HCT116 (cell line): ENCODE measurements around the gene KIAA1549.

Experiments used
- CEBPB ChIP-seq: IDR thresholded peaks from 2 replicates; pipeline ENCODE4 v1.6.1; 2012; ENCODE audit warnings: low read depth
- CTCF ChIP-seq, 3 experiments: fragments of 200-600 bp in 1 of 3; sonication (generic) in 1 of 3; IDR thresholded peaks in 2 of 3; conservative IDR thresholded peaks in 1 of 3; 2 replicates each; pipeline ENCODE4 v1.5.1; 2012 to 2017; ENCODE audit warnings: low read depth in 2 of 3, low read length in 2 of 3, antibody characterized with exemption in 1 of 3, borderline replicate concordance in 1 of 3, control low read depth in 1 of 3, mild to moderate bottlenecking in 1 of 3, mixed read lengths in 1 of 3, mixed run types in 1 of 3, moderate library complexity in 1 of 3; ENCODE audit not compliant: insufficient read depth in 1 of 3
- EGR1 ChIP-seq: IDR thresholded peaks from 2 replicates; pipeline ENCODE4 v1.6.1; 2012; ENCODE audit warnings: low read depth
- EZH2 ChIP-seq: fragments of 200-600 bp; sonication (generic); IDR thresholded peaks from 2 replicates; pipeline ENCODE4 v1.6.1; 2017; ENCODE audit warnings: antibody characterized with exemption, mixed run types
- EZH2phosphoT487 ChIP-seq: fragments of 200-600 bp; IDR thresholded peaks from 2 replicates; pipeline ENCODE4 v1.6.1; 2018; ENCODE audit warnings: antibody characterized with exemption, borderline replicate concordance
- FOSL1 ChIP-seq: IDR thresholded peaks from 2 replicates; pipeline ENCODE4 v1.6.1; 2012; ENCODE audit warnings: low read depth
- MAX ChIP-seq: IDR thresholded peaks from 2 replicates; pipeline ENCODE4 v1.6.1; 2012
- POLR2A ChIP-seq: IDR thresholded peaks from 2 replicates; pipeline ENCODE4 v1.7.0; 2011; ENCODE audit warnings: borderline replicate concordance; ENCODE audit not compliant: insufficient read depth, insufficient read length; ENCODE audit errors: extremely low read depth
- RAD21 ChIP-seq: IDR thresholded peaks from 2 replicates; pipeline ENCODE4 v1.6.1; 2012; ENCODE audit warnings: low read depth, mild to moderate bottlenecking
- SIN3A ChIP-seq: IDR thresholded peaks from 2 replicates; pipeline ENCODE4 v1.6.1; 2012; ENCODE audit warnings: low read depth
- ZNF274 ChIP-seq: fragments of 200-500 bp; sonication (Bioruptor generic); IDR thresholded peaks from 2 replicates; pipeline ENCODE4 v1.6.1; 2014; ENCODE audit warnings: mild to moderate bottlenecking, low read depth, low read length, inconsistent platforms

GRCh38 chr7:138902161-138902560 is 79.0 kb downstream of the KIAA1549 start:
- TF ChIP-seq CTCF (IDR thresholded peaks at IDR 0.05 in 2 of 3, conservative IDR thresholded peaks at IDR 0.05 in 1 of 3; ENCODE audit: borderline replicate concordance in 1 of 3, insufficient read depth in 1 of 3, low read depth in 2 of 3, low read length in 2 of 3): no peak
- TF ChIP-seq EZH2phosphoT487: no peak
- no peak for TF ChIP-seq FOSL1
- no peak for TF ChIP-seq CEBPB
- TF ChIP-seq EGR1: no peak
- no peak for TF ChIP-seq POLR2A
- TF ChIP-seq ZNF274: no peak
- TF ChIP-seq RAD21: no peak
- TF ChIP-seq MAX: no peak
- no peak for TF ChIP-seq SIN3A
- TF ChIP-seq EZH2: no peak
